ENCODE results near the gene ZNF839.
"Not testable (repeated sequence)": the region's sequence is repeated elsewhere in the genome, so short reads cannot be mapped to it uniquely, and the experiment has no call there.

ZNF839 gene

GRCh38 chr14:102342238-102342637 lies 22.7 kb downstream of the ZNF839 start:
- DNase-seq: no peak

GRCh38 chr14:102344084-102344483 lies 24.5 kb downstream of the ZNF839 start:
- DNase-seq: no peak

DNA sequence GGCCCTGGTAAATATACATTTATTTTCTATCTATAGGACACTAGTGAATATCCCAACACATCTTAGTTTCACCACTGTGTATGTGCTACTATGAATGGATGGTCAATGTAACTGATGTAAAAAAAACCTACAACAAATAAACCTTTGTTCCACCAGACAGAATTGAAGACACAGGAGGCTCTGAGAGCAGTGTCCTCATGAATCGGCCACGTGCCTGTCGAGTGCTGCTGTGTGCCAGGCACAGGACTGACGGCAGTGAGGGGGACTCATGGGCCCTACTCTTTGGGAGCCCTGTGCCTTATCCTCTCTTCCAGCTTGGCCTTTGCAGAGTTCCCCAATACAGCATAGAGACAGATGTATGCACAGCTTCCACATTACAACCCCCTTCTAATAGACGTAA lies 24.9 kb downstream of the ZNF839 start:
- DNase-seq: no peak

DNA sequence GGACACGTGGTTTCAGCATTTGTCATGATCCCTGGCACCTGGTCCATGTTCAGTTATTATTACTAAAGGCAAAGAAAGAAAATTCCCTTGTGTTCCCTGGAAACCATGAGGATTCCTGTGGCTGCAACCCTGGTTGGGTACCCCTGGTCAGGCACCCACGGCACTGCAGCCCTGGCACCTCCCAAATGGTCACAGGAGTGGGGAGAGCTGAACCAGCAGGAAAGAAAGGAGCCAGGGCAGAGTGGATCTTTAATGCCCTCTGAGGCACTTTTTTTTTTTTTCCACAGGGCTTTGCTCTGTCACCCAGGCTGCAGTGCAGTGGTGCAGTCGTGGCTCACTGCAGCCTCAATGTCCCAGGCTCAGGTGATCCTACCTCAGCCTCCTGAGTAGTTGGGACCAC lies 25.7 kb downstream of the ZNF839 start:
- no peak for DNase-seq

GRCh38 chr14:102346645-102347044 lies 27.1 kb downstream of the ZNF839 start:
- DNase-seq: no peak

- DNase-seq: no peak
Observed at GRCh38 chr14:102348376-102348775, 28.8 kb downstream of the ZNF839 start.

- DNase-seq: no peak
Observed at GRCh38 chr14:102351023-102351422, 31.5 kb downstream of the ZNF839 start.

- DNase-seq: not testable (repeated sequence)
Observed at GRCh38 chr14:102351593-102351992, 32.0 kb downstream of the ZNF839 start.

GRCh38 chr14:102352213-102352612 lies 32.7 kb downstream of the ZNF839 start:
- no peak for DNase-seq

GRCh38 chr14:102353126-102353619 lies 33.6 kb downstream of the ZNF839 start:
- DNase-seq: no peak

- no peak for DNase-seq
Observed at GRCh38 chr14:102356280-102356679, 36.7 kb downstream of the ZNF839 start.

- DNase-seq: no peak
Observed at GRCh38 chr14:102359341-102359740, 39.8 kb downstream of the ZNF839 start.

GRCh38 chr14:102360388-102360787 lies 40.8 kb downstream of the ZNF839 start:
- no peak for DNase-seq

DNA sequence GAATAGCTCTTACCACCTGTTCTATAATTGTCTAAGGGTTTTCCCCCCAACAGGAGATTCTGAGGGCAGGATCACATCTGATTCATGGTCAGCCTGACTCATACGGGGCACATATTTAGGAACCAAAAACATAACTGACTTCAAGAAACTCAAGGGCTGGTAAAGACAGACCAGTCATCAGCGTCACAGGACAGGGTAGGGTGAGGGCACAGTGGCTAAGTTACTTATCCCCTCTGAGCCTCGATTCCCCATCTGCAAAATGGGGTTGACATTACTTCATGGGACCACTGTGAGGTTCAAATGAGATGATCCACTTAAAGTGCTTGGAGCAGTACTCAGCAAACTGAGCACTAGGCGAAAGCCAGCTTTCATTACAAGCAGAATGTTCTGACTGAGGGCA lies 42.5 kb downstream of the ZNF839 start:
- DNase-seq: no peak

DNA sequence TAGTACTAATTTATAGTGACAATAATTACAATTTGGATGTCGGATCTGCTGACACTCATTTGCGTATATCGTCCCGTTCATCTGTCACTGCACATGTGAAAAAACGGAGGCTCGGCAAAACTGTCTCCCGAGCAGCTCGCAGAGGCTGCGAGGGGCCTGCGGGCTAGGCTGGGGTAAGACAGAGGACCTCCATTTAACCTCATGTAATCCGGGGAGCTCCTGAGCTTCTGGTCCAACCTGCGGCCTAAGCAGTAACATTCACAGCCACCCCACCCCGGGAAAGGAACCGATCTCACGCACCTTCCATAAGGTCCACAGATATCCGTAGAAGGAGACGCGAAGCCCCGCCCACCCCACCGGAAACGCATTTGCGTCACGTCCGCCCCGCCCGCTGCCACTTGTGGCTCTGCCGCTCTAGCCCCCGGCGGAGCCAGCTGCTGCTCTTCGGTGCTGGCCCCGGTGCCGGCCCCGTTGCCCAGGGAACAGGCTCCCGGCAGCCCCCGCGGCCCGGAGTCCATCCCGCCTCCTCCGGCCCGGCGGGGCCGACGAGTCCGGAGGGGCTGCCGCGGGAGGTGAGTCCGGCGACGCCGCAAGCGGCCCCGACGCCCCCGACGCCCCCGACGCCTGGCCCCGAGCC lies 43.1 kb downstream of the ZNF839 start, which contains the start of the genes CINP and TECPR2:
CINP (minus strand) TSS at position 346 of the 637 bp plus-strand sequence; CDS start at position 307, 39 bp downstream.
TECPR2 (plus strand) TSS at position 397 of the 637 bp plus-strand sequence. CDS start 13,781 bp downstream, outside the sequence.
- peak; percentile 98 for DNase-seq

GRCh38 chr14:102363182-102363943 lies 43.8 kb downstream of the ZNF839 start:
- DNase-seq: peak; percentile 37

- DNase-seq: no peak
Observed at GRCh38 chr14:102370305-102370809, 50.8 kb downstream of the ZNF839 start.

DNA sequence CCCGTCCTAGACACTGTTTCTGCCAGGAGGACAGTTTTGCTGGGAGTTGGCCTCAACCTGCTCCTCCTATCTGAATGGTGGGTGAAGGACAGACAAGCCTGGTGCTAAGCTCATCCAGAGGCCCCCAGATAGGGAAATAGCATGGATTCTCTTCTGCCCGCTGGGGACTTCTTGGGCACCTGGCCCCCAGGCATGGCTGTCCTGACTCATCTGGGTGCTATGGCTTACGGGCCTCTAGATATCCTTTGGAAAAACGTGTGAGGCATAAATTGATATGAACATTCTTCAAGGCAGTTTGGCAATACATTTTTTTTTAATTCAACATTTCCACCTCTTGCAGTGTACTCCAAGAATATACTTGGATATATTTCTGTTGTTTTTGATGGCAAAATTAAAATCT lies 51.8 kb downstream of the ZNF839 start:
- DNase-seq: no peak

DNA sequence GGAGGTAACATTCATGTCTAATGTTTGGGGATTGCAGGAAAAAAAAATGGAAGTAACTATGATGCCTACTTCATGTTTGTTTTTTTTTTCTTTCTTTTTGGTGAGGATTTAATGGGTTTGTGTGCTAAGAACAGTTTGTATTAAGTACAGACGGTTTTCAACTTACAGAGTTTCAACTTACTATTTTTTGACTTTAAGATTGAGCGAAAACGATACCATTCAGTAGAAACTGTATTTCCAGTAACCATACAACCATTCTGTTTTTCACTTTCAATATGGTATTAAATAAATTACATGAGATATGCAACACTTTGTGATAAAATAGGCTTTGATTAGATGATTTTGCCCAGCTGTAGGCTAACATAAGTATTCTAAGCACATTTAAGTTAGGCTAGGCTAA lies 53.6 kb downstream of the ZNF839 start:
- DNase-seq: no peak

GRCh38 chr14:102374264-102374663 lies 54.7 kb downstream of the ZNF839 start:
- DNase-seq: no peak

DNA sequence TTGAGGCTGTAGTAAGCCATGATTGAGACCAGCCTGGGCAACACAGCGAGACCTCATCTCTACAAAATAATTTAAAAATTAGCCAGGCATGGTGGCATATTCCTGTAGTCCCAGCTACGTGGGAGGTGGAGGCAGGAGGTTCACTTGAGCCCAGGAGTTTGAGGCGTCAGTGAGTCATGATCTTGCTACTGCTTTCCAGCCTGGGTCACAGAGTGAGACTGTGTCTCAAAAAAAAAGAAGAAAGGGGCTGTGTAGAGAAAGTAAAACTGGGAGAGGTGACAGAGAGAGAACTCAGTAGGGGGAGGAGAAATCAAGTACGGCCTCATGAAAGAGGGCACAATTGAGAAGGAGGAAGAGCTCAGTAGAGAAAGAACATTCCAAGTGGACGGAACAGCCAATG lies 55.6 kb downstream of the ZNF839 start:
- DNase-seq: no peak

DNA sequence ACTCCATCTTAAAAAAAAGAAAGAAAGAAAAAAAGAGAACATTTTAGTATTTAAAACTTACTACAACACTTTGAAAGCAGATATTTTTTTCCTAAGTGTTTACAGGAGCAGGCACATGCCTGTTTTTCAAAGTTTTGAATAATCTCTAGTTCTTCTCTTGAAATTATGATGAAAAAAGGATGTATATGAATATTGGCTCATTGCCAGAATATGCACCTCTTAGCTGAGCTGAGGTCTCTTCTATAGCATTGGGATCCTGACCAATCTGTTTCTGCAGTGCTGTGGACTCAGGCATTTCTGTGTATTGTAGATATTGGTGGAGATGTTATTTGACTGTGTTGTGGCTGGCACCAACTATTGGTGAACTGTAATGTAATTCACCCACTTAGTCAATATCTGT lies 58.1 kb downstream of the ZNF839 start:
- no peak for DNase-seq

GRCh38 chr14:102378830-102379229 lies 59.3 kb downstream of the ZNF839 start:
- DNase-seq: no peak

DNA sequence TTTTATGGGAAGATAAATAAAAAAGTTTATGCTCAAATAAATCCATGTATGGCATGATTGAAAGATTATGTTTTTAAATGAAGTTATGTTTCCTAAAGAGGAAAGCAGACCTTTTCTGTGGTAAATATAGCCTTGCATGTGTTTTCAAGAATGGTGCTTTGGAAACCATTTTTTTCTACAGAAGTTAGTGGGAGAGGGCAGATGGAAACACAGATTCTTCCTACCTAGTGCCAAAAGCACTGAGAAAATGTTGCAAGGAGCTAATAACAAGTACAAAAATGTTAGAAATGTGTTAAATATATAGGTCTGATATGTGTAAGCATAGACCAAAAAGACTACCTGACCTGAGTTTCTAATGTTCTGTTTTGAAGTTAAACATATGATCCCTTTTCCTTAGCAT lies 67.5 kb downstream of the ZNF839 start:
- DNase-seq: no peak

All from NCI-H2171 (cell line).